GM10248 (cell line): Measurements from ENCODE around the gene TOM1L2.

Experiments
- CTCF ChIA-PET: fragments of 300-600 bp; sonication (Branson Sonifier 250); formaldehyde crosslinking; extraction: SDS; loops from one replicate; lab custom pipeline; 2021; ENCODE audit warnings: antibody characterized with exemption; lab: Yijun Ruan, JAX
- POLR2A ChIA-PET: fragments of 350-650 bp; sonication (Branson Sonifier 250); formaldehyde crosslinking; extraction: SDS; loops from one replicate; lab custom pipeline; 2020; ENCODE audit warnings: antibody characterized with exemption; lab: Yijun Ruan, JAX
- DNase-seq: peaks from one replicate; pipeline ENCODE4 v3.0.0; 2012; ENCODE audit errors: extremely low spot score
- CTCF ChIP-seq: IDR thresholded peaks from 2 replicates; pipeline ENCODE4 v1.5.1; 2012; ENCODE audit warnings: mild to moderate bottlenecking, low read depth; ENCODE audit errors: extremely low read depth, missing control alignments, control extremely low read depth

The TOM1L2 gene

GRCh38 chr17:17979778-17980177 is 7.6 kb upstream of the TOM1L2 start:
- ChIA-PET POLR2A (no interaction called here), CTCF (interaction anchor here (1.5 kb wide), 1 partner anchor 8 kb away, joined by 5 read pairs; no protein-coding TSS in a partner anchor)
- DNase-seq = no peak
- no peak for TF ChIP-seq CTCF

- no peak for TF ChIP-seq CTCF
- ChIA-PET POLR2A (no interaction called here), CTCF (interaction anchor here (0.8 to 1.5 kb wide), 2 partner anchors 9 to 22 kb away, joined by 3 to 5 read pairs; no protein-coding TSS in a partner anchor)
- DNase-seq = no peak
These were observed 6.6 kb upstream of the TOM1L2 start for GRCh38 chr17:17978481-17979424.

GRCh38 chr17:17976931-17977570 is 4.9 kb upstream of the TOM1L2 start:
- POLR2A ChIA-PET = no interaction called here
- no peak for TF ChIP-seq CTCF
- CTCF ChIA-PET = interaction anchor here (1.0 to 2.7 kb wide), 3 partner anchors 9 to 58 kb away, joined by 3 to 9 read pairs (median 5); no protein-coding TSS in a partner anchor
- DNase-seq = no peak

GRCh38 chr17:17975436-17975835 is 3.2 kb upstream of the TOM1L2 start:
- ChIA-PET CTCF (interaction anchor here (0.7 to 2.7 kb wide), 3 partner anchors 11 to 58 kb away, joined by 3 to 9 read pairs (median 3); no protein-coding TSS in a partner anchor), POLR2A (no interaction called here)
- no peak for DNase-seq
- TF ChIP-seq CTCF = no peak

GRCh38 chr17:17972952-17973254 is 703 bp upstream of the TOM1L2 start:
- POLR2A ChIA-PET = interaction anchor here (0.7 to 1.6 kb wide), 2 partner anchors 15 to 131 kb away, joined by 3 to 5 read pairs; no protein-coding TSS in a partner anchor
- DNase-seq = no peak
- CTCF ChIA-PET = interaction anchor here (0.7 to 2.6 kb wide), 8 partner anchors 12 to 289 kb away, joined by 3 to 14 read pairs (median 4); no protein-coding TSS in a partner anchor

More at GRCh38 chr17:17972952-17973254, 703 bp upstream of the TOM1L2 start:
- TF ChIP-seq CTCF = no peak
